K562 (cell line): Measurements from ENCODE around the gene SDHC. TPM values are rescaled to one million over a fixed set of nuclear protein-coding genes. Genes with fewer than 3 reads are reported as not detected.

Source experiments
- ATAC-seq: fragments of 200-7000 bp; cut with Tn5 transposase; 3 replicates; pipeline ENCODE4 v1.9.1; 2020; ENCODE audit warnings: moderate library complexity
- BruUV-seq: library from RNA; stranded (reverse); fragments of 400-500 nt; replicated peaks from 2 replicates; lab custom pipeline; 2021; lab: Mats Ljungman, UMichigan
- CTCF ChIA-PET: fragments of 300-600 bp; formaldehyde crosslinking; extraction: SDS; loops from one replicate; lab custom pipeline; 2021; ENCODE audit warnings: low intra/inter-chr PET ratio; lab: Yijun Ruan, JAX
- POLR2A ChIA-PET: fragments of 300-600, 350-650 bp; sonication (Branson Sonifier 250); formaldehyde crosslinking; extraction: SDS; loops from one replicate; lab custom pipeline; 2021; ENCODE audit warnings: antibody characterized with exemption, inconsistent platforms; lab: Yijun Ruan, JAX
- DNase-seq, 4 experiments: peaks; one replicate each; pipeline versions ENCODE4 v3.0.0 to v3.0.0-alpha.2; 2011 to 2018; ENCODE audit warnings: low spot score in 3 of 4, mixed read lengths in 3 of 4; ENCODE audit errors: extremely low read depth in 1 of 4
- FAIRE-seq: peaks from 2 replicates; lab custom pipeline; 2011; peaks lifted over from hg19 to GRCh38; lab: Jason Lieb, UNC
- H2AFZ ChIP-seq: 2 replicates; pipeline ENCODE4 v1.6.0; 2011; ENCODE audit warnings: low read depth, low read length, control low read depth, inconsistent platforms
- H3K27ac ChIP-seq: fragments of 200-600 bp; 3 replicates; pipeline ENCODE4 v1.8.0; 2011; ENCODE audit warnings: low read depth, mild to moderate bottlenecking, control low read depth, inconsistent platforms, low read length, moderate library complexity, mixed read lengths; ENCODE audit errors: extremely low read depth
- H3K27me3 ChIP-seq, 2 experiments: fragments of 300-600 bp in 1 of 2; 2 replicates in 1 of 2; 3 replicates in 1 of 2; pipeline versions ENCODE4 v1.6.0 to v1.8.0; 2011; ENCODE audit warnings: inconsistent platforms in 2 of 2, low read length in 2 of 2, mild to moderate bottlenecking in 1 of 2, mixed read lengths in 1 of 2, moderate library complexity in 1 of 2; ENCODE audit not compliant: control insufficient read depth in 2 of 2, insufficient read depth in 2 of 2
- H3K36me3 ChIP-seq: fragments of 300-600 bp; 3 replicates; pipeline ENCODE4 v1.8.0; 2011; ENCODE audit warnings: mild to moderate bottlenecking, low read length, inconsistent platforms; ENCODE audit not compliant: control insufficient read depth, insufficient read depth
- H3K4me1 ChIP-seq, 2 experiments: fragments of 200-600 bp in 1 of 2; replicated peaks in 1 of 2; 2 replicates in 1 of 2; 3 replicates in 1 of 2; pipeline versions ENCODE4 v1.5.1 to v1.8.0; 2011; ENCODE audit warnings: inconsistent platforms in 2 of 2, low read length in 2 of 2, mild to moderate bottlenecking in 1 of 2, mixed read lengths in 1 of 2, moderate library complexity in 1 of 2; ENCODE audit not compliant: control insufficient read depth in 2 of 2, insufficient read depth in 2 of 2
- H3K4me2 ChIP-seq: 2 replicates; pipeline ENCODE4 v1.6.1; 2011; ENCODE audit warnings: low read length, control low read depth, inconsistent platforms, mixed read lengths; ENCODE audit not compliant: insufficient read depth
- H3K4me3 ChIP-seq: fragments of 200-600 bp; sonication (generic), shearing (Covaris generic); 2 replicates; pipeline ENCODE4 v1.5.1; 2016; ENCODE audit warnings: control low read depth, inconsistent platforms
- H3K79me2 ChIP-seq: fragments of 200-600 bp; 3 replicates; pipeline ENCODE4 v1.8.0; 2011; ENCODE audit warnings: low read length, inconsistent platforms; ENCODE audit not compliant: control insufficient read depth, insufficient read depth
- H3K9ac ChIP-seq, 2 experiments: 2 replicates each; pipeline versions ENCODE4 v1.6.0 to v1.6.1; 2011; ENCODE audit warnings: low read depth in 2 of 2, low read length in 2 of 2, control low read depth in 1 of 2, inconsistent platforms in 1 of 2, mild to moderate bottlenecking in 1 of 2, mixed read lengths in 1 of 2; ENCODE audit not compliant: insufficient read depth in 1 of 2
- H3K9me1 ChIP-seq: one replicate; pipeline ENCODE4 v1.6.0; 2011; ENCODE audit warnings: inconsistent platforms, mild to moderate bottlenecking, low read length, moderate library complexity; ENCODE audit not compliant: control insufficient read depth, insufficient read depth
- H3K9me3 ChIP-seq: replicated peaks from 2 replicates; pipeline ENCODE4 v1.5.1; 2011; ENCODE audit warnings: low read depth, low read length, inconsistent platforms; ENCODE audit not compliant: control insufficient read depth, insufficient read depth
- H4K20me1 ChIP-seq: replicated peaks from 2 replicates; pipeline ENCODE4 v1.6.1; 2011; ENCODE audit warnings: low read length, inconsistent platforms, mixed read lengths; ENCODE audit not compliant: control insufficient read depth, insufficient read depth
- FOXJ3 ChIP-seq: sonication (generic); formaldehyde crosslinking; IDR thresholded peaks from 2 replicates; pipeline ENCODE4 v1.4.0; 2020; ENCODE audit warnings: mild to moderate bottlenecking, missing genetic modification reagents
- HNRNPK ChIP-seq: fragments of 200-400 bp; formaldehyde crosslinking; IDR thresholded peaks from one replicate; pipeline ENCODE4 v1.6.1; 2018; ENCODE audit warnings: mild to moderate bottlenecking, low read depth, low read length; ENCODE audit not compliant: poor library complexity, severe bottlenecking
- JUND ChIP-seq, 2 experiments: IDR thresholded peaks; 2 replicates in 1 of 2; 3 replicates in 1 of 2; pipeline ENCODE4 v1.6.1; 2011; ENCODE audit warnings: borderline replicate concordance in 2 of 2, low read depth in 2 of 2, low read length in 2 of 2, improper control_type of control experiment in 1 of 2, missing biosample characterization in 1 of 2, missing genetic modification characterization in 1 of 2, missing genetic modification reagents in 1 of 2
- MIER1 ChIP-seq: fragments of 450-650 bp; IDR thresholded peaks from 2 replicates; pipeline ENCODE4 v1.6.1; 2016; ENCODE audit warnings: antibody characterized with exemption, mild to moderate bottlenecking, low read depth
- NFATC3 ChIP-seq: fragments of 450-650 bp; IDR thresholded peaks from 2 replicates; pipeline ENCODE4 v1.6.1; 2017; ENCODE audit warnings: mild to moderate bottlenecking
- SAFB ChIP-seq: fragments of 200-400 bp; formaldehyde crosslinking; IDR thresholded peaks from 2 replicates; pipeline ENCODE4 v1.6.1; 2017; ENCODE audit warnings: low read depth, low read length, borderline replicate concordance
- STAG1 ChIP-seq: sonication (generic); formaldehyde crosslinking; IDR thresholded peaks from 2 replicates; pipeline ENCODE4 v1.5.0; 2020; ENCODE audit warnings: missing genetic modification reagents, borderline replicate concordance
- YY1 ChIP-seq, 3 experiments: IDR thresholded peaks; 2 replicates each; pipeline ENCODE4 v1.6.1; 2011; ENCODE audit warnings: low read length in 2 of 3, mild to moderate bottlenecking in 2 of 3, moderate library complexity in 2 of 3, borderline replicate concordance in 1 of 3, control low read depth in 1 of 3, low read depth in 1 of 3; ENCODE audit not compliant: insufficient read depth in 3 of 3, insufficient replicate concordance in 2 of 3, control insufficient read depth in 1 of 3, insufficient read length in 1 of 3; ENCODE audit errors: extremely low read depth in 1 of 3
- ZNF57 ChIP-seq: fragments of 450-650 bp; formaldehyde crosslinking; IDR thresholded peaks from 2 replicates; pipeline ENCODE4 v1.4.0; 2020; ENCODE audit warnings: mild to moderate bottlenecking, moderate library complexity
- WGBS: fragments of 100-300 bp; shearing (Covaris generic); methylation state at CpG from one replicate; pipeline ENCODE4 v1.1.6; 2016; ENCODE audit warnings: low coverage, mixed read lengths; ENCODE audit not compliant: insufficient coverage; ENCODE audit errors: missing lambda C conversion rate; 5-methylcytosine and 5-hydroxymethylcytosine counted together
- in situ Hi-C: fragments of 300-500 bp; cut with MboI; formaldehyde crosslinking; loops from 4 replicates; pipeline ENCODE4 v1.15.0; 2018; ENCODE audit warnings: inconsistent platforms, mixed read lengths
- intact Hi-C: fragments of 100-400 bp; cut with micrococcal nuclease; formaldehyde crosslinking; loops from 2 replicates; pipeline ENCODE4 v1.14.2; 2022
- polyA plus RNA-seq, 8 experiments: library from polyadenylated mRNA; depleted of rRNA in 4 of 8; stranded (reverse) in 5 of 8; unstranded in 3 of 8; fragments of >200 nt; fragmentation: Nextera tagmentation in 2 of 8; fragmentation: Illumina TruSeq in 1 of 8; extraction: Ambion mirVana in 2 of 8; extraction: Trizol in 1 of 8; gene quantifications; 2 replicates each; pipeline versions ENCODE4 v1.2.1 to v1.2.3, GENCODE V29; 2011 to 2014; ENCODE audit warnings: inconsistent platforms in 1 of 8, missing spikeins in 1 of 8
- total RNA-seq, 7 experiments: library from RNA; depleted of rRNA in 6 of 7; stranded (reverse); fragments of >200 nt in 6 of 7; fragmentation: Illumina TruSeq in 2 of 7; extraction: Trizol in 2 of 7; gene quantifications; 2 replicates each; pipeline versions ENCODE4 v1.2.1 to v1.2.3, GENCODE V29; 2011 to 2021; ENCODE audit warnings: low replicate concordance in 1 of 7
- TF ChIP-seq, protein P1 (sequence below), 3 experiments: fragments of 200-800 bp in 1 of 3; sonication (Bioruptor generic) in 1 of 3; sonication (generic) in 1 of 3; formaldehyde crosslinking in 1 of 3; IDR thresholded peaks; 2 replicates each; pipeline versions ENCODE4 v1.6.1 to v1.8.0; 2016 to 2022; ENCODE audit warnings: mild to moderate bottlenecking in 2 of 3, missing compliant biosample characterization in 2 of 3, missing genetic modification characterization in 2 of 3, missing genetic modification reagents in 1 of 3
- TF ChIP-seq, protein P2 (sequence below): sonication (generic); formaldehyde crosslinking; IDR thresholded peaks from 2 replicates; pipeline ENCODE4 v1.8.0; 2022; ENCODE audit warnings: mild to moderate bottlenecking, missing genetic modification reagents
- TF ChIP-seq, protein P3 (sequence below): IDR thresholded peaks from 2 replicates; pipeline ENCODE4 v1.6.1; 2011; ENCODE audit warnings: borderline replicate concordance, low read depth, mild to moderate bottlenecking, moderate library complexity, low read length; ENCODE audit not compliant: insufficient read depth, poor library complexity, severe bottlenecking

SDHC gene
- total and polyA plus RNA-seq, 9 of the 15 experiments (the other 6 are each of a cell fraction or from before 2014, with no cell fraction given), result 7.7 to 309 (median 174) TPM

DNA sequence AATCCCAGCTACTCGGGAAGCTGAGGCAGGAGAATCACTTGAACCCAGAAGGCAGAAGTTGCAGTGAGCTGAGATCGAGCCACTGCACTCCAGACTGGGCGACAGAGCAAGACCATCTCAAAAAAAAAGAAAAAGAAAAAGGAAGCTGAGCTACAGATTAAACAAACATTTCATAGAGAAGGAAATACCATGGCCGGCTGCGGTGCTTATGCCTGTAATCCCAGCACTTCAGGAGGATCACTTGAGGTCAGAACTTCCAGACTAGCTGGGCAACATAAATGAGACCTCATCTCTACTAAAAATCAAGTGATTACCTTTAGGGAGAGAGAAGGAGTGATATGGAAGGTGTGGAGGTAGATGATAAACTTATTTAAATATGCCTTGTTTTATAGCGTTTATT is 67.5 kb downstream of the SDHC start:
- H2AFZ ChIP-seq, result peak overlapping the region; percentile 80
- FAIRE-seq, result no peak
- TF ChIP-seq STAG1 (CRISPR knock-in tag) (no peak), ZNF57 (CRISPR knock-in tag) (no peak), HNRNPK (no peak), FOXJ3 (no peak), YY1 (IDR thresholded peaks at IDR 0.05; ENCODE audit: borderline replicate concordance in 1 of 3, control insufficient read depth in 1 of 3, extremely low read depth in 1 of 3, insufficient read depth in 3 of 3, insufficient read length in 1 of 3, insufficient replicate concordance in 2 of 3, low read depth in 1 of 3, low read length in 2 of 3) (no peak), NFATC3 (no peak), MIER1 (no peak), SAFB (no peak), JUND (IDR thresholded peaks at IDR 0.05; ENCODE audit: borderline replicate concordance, low read depth, low read length) (no peak), JUND (tag; IDR thresholded peaks at IDR 0.05; ENCODE audit: borderline replicate concordance, low read depth, low read length) (no peak)
- TF ChIP-seq, protein P1, sequence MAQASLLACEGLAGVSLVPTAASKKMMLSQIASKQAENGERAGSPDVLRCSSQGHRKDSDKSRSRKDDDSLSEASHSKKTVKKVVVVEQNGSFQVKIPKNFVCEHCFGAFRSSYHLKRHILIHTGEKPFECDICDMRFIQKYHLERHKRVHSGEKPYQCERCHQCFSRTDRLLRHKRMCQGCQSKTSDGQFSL (CRISPR knock-in tag; IDR thresholded peaks at IDR 0.05), result no peak
- TF ChIP-seq, protein P1 (tag; IDR thresholded peaks at IDR 0.05), result no peak
- TF ChIP-seq, protein P2, sequence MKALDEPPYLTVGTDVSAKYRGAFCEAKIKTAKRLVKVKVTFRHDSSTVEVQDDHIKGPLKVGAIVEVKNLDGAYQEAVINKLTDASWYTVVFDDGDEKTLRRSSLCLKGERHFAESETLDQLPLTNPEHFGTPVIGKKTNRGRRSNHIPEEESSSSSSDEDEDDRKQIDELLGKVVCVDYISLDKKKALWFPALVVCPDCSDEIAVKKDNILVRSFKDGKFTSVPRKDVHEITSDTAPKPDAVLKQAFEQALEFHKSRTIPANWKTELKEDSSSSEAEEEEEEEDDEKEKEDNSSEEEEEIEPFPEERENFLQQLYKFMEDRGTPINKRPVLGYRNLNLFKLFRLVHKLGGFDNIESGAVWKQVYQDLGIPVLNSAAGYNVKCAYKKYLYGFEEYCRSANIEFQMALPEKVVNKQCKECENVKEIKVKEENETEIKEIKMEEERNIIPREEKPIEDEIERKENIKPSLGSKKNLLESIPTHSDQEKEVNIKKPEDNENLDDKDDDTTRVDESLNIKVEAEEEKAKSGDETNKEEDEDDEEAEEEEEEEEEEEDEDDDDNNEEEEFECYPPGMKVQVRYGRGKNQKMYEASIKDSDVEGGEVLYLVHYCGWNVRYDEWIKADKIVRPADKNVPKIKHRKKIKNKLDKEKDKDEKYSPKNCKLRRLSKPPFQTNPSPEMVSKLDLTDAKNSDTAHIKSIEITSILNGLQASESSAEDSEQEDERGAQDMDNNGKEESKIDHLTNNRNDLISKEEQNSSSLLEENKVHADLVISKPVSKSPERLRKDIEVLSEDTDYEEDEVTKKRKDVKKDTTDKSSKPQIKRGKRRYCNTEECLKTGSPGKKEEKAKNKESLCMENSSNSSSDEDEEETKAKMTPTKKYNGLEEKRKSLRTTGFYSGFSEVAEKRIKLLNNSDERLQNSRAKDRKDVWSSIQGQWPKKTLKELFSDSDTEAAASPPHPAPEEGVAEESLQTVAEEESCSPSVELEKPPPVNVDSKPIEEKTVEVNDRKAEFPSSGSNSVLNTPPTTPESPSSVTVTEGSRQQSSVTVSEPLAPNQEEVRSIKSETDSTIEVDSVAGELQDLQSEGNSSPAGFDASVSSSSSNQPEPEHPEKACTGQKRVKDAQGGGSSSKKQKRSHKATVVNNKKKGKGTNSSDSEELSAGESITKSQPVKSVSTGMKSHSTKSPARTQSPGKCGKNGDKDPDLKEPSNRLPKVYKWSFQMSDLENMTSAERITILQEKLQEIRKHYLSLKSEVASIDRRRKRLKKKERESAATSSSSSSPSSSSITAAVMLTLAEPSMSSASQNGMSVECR (CRISPR knock-in tag), result no peak
- TF ChIP-seq, protein P3, sequence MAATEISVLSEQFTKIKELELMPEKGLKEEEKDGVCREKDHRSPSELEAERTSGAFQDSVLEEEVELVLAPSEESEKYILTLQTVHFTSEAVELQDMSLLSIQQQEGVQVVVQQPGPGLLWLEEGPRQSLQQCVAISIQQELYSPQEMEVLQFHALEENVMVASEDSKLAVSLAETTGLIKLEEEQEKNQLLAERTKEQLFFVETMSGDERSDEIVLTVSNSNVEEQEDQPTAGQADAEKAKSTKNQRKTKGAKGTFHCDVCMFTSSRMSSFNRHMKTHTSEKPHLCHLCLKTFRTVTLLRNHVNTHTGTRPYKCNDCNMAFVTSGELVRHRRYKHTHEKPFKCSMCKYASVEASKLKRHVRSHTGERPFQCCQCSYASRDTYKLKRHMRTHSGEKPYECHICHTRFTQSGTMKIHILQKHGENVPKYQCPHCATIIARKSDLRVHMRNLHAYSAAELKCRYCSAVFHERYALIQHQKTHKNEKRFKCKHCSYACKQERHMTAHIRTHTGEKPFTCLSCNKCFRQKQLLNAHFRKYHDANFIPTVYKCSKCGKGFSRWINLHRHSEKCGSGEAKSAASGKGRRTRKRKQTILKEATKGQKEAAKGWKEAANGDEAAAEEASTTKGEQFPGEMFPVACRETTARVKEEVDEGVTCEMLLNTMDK, result no peak

More for the DNA sequence above, 67.5 kb downstream of the SDHC start:
- intact Hi-C loops (loop anchor here (2.0 kb wide), 1 partner anchor 155 kb away; the partner anchor contains the start of gene TOMM40L), in situ Hi-C loops (loop anchor here (5.0 kb wide), 1 partner anchor 154 kb away; the partner anchor contains the start of gene TOMM40L)
- Histone ChIP-seq H3K9me1 (no peaks in the 10 kb centered on the region), H3K4me3 (no peak overlapping the region), H3K4me1 (peaks cover 0 to 9% of the 10 kb centered on the region in 2 experiments; a peak in 3 of 5 replicates), H3K36me3 (no peaks in the 10 kb centered on the region), H3K4me2 (no peak overlapping the region), H3K9me3 (no peaks in the 10 kb centered on the region), H3K79me2 (no peaks in the 10 kb centered on the region), H3K9ac (no peak overlapping the region), H3K27ac (no peak overlapping the region), H3K27me3 (no peaks in the 10 kb centered on the region), H4K20me1 (no peaks in the 10 kb centered on the region)
- POLR2A ChIA-PET, result interaction anchor here (0.9 to 1.3 kb wide), 3 partner anchors 27 to 179 kb away, joined by 4 to 5 read pairs (median 5); partner anchors contain the start of genes NDUFS2 and TOMM40L
- CTCF ChIA-PET, result interaction anchor here (0.6 to 2.5 kb wide), 4 partner anchors 152 to 204 kb away, joined by 3 to 9 read pairs (median 6); no protein-coding TSS in a partner anchor
- no TSS peak for BruUV-seq
- no peak for DNase-seq
- 56% methylated on average over 6 of the region's 6 CpGs for WGBS
- no peak for ATAC-seq
